Mucosa of rectum (tissue), 2 donors: ENCODE measurements around the gene EPB41L4A.

Experiments
- H3K27ac ChIP-seq, 2 donors: one replicate each; pipeline ENCODE4 v1.7.0; 2013; ENCODE audit warnings: inconsistent platforms in 2 of 2, low read depth in 2 of 2, low read length in 2 of 2
- H3K27me3 ChIP-seq, 2 donors: one replicate each; pipeline ENCODE4 v1.7.0; 2013; ENCODE audit warnings: low read length in 2 of 2; ENCODE audit not compliant: control insufficient read depth in 2 of 2, insufficient read depth in 2 of 2
- H3K36me3 ChIP-seq, 2 donors: one replicate each; pipeline ENCODE4 v1.7.0; 2013; ENCODE audit warnings: low read length in 2 of 2; ENCODE audit not compliant: control insufficient read depth in 2 of 2, insufficient read depth in 2 of 2
- H3K4me1 ChIP-seq, 2 donors: one replicate each; pipeline ENCODE4 v1.7.0; 2013; ENCODE audit warnings: low read length in 2 of 2, mild to moderate bottlenecking in 1 of 2; ENCODE audit not compliant: control insufficient read depth in 2 of 2, insufficient read depth in 2 of 2
- H3K4me3 ChIP-seq, 2 donors: one replicate each; pipeline ENCODE4 v1.7.0; 2013; ENCODE audit warnings: low read length in 2 of 2
- H3K9ac ChIP-seq, 2 donors: one replicate each; pipeline ENCODE4 v1.7.0; 2013; ENCODE audit warnings: low read length in 2 of 2, low read depth in 1 of 2, mild to moderate bottlenecking in 1 of 2
- H3K9me3 ChIP-seq, 2 donors: one replicate each; pipeline ENCODE4 v1.7.0; 2013; ENCODE audit warnings: low read length in 2 of 2; ENCODE audit not compliant: control insufficient read depth in 2 of 2
- donor health status: healthy.
- donor health status: Normal muscosa, but diverticular disease.

The EPB41L4A gene

DNA sequence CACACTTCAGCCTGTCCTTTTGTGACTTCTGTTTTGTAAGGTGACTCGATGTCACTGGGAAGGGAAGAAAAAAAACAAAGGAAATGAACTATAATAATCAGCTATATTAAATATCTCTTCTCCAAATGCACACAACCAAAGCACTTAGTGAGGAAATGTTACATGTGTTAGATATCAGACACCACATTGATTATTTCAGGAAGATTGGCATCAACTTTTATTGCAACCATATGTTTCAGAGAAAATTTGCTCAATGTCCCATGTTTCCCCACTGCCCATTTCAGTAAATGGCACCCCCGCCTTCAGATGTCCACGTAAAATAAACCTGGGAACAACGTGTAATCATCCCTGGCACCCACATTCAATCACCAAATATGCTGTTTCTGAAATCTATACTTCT is 151.8 kb downstream of the EPB41L4A start:
- no peaks in the 10 kb centered on the region for H3K4me1 ChIP-seq
- no peak overlapping the region for H3K9ac ChIP-seq
- no peak overlapping the region for H3K4me3 ChIP-seq
- H3K27me3 ChIP-seq, result no peaks in the 10 kb centered on the region
- peaks cover 0 to 6% of the 10 kb centered on the region in 2 donors for H3K36me3 ChIP-seq
- H3K27ac ChIP-seq, result no peak overlapping the region
- no peaks in the 10 kb centered on the region for H3K9me3 ChIP-seq

DNA sequence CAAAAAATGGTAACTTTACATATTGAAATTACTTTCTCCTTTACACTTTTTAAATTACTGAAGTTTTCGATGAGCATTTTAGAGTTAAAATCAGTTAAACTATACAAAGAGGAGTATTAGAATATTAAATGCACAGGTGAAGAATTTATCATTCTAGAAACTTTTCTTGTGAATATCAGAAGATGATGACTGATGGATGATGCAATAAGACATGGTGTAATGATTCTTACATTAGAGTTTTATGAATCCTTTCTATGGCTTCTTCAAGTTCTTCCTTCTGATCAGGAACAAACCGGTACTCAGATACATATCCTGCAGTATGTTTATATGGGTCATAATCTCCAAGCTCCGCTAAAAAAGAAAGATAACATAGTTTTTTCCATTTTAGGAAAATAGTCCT is 154.4 kb downstream of the EPB41L4A start:
- Histone ChIP-seq H3K9ac (no peak overlapping the region), H3K4me1 (no peaks in the 10 kb centered on the region), H3K27me3 (no peaks in the 10 kb centered on the region), H3K36me3 (peaks cover 0 to 7% of the 10 kb centered on the region in 2 donors), H3K4me3 (no peak overlapping the region), H3K9me3 (no peaks in the 10 kb centered on the region), H3K27ac (no peak overlapping the region)

DNA sequence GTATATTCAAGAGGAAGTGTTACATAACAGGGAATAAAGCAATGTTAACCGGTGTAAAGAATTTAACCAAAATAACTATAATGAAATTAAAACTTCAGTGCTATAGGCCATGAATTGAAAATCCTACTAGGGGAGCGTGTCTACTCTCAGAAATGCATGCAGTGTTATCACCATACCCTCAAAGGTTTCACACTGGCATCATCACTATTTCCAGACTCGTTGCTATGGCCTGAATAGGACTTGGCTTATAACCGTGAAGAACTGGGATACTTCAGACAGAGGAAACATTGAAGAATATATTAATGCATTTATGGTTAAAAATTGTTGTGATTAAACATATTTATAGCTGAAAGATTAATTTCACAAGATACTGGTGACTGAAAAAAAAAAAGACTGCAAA is 154.9 kb downstream of the EPB41L4A start:
- Histone ChIP-seq H3K27ac (no peak overlapping the region), H3K9ac (no peak overlapping the region), H3K4me1 (no peaks in the 10 kb centered on the region), H3K9me3 (no peaks in the 10 kb centered on the region), H3K27me3 (no peaks in the 10 kb centered on the region), H3K36me3 (peaks cover 0 to 7% of the 10 kb centered on the region in 2 donors), H3K4me3 (no peak overlapping the region)

DNA sequence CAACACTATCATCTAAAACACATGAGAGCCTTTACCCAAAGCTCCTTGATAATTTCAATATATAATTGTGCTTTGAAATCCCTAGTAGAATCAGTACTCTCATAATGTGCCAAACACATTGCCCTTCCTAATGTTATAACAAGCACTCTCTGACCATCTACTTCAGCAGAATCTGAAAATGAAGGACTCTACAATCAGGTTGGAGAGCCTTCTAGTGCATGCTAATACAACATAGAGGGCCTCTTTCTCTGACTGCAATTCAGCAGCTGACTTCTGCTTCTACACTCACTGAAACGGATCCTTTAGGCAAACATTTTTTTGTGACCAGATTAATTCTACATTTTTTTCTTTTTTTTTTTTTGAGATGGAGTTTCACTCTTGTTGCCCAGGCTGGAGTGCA is 155.6 kb downstream of the EPB41L4A start:
- H3K9me3 ChIP-seq, result no peaks in the 10 kb centered on the region
- no peaks in the 10 kb centered on the region for H3K27me3 ChIP-seq
- H3K4me1 ChIP-seq, result no peaks in the 10 kb centered on the region
- H3K36me3 ChIP-seq, result peaks cover 0 to 10% of the 10 kb centered on the region in 2 donors
- H3K4me3 ChIP-seq, result no peak overlapping the region
- H3K27ac ChIP-seq, result no peak overlapping the region
- H3K9ac ChIP-seq, result no peak overlapping the region

DNA sequence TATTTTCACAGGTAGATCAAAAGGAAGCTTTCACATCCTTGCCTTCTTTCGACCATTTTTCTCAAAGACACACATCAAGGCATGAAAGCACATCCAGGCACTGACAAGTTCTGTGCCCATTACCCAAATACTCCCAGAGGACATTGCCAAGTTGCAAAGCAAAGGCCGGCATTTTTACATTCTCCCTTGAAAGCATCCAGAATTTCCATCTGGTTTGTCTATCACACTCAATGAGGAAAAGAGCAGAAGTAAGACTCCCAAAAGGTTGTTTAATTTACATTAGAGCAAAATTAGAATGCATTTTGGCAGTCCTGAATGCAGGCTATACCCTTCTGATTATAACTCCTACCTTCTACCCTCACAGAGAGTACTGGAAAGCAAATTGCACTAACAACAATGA is 160.5 kb downstream of the EPB41L4A start:
- no peak overlapping the region for H3K27ac ChIP-seq

DNA sequence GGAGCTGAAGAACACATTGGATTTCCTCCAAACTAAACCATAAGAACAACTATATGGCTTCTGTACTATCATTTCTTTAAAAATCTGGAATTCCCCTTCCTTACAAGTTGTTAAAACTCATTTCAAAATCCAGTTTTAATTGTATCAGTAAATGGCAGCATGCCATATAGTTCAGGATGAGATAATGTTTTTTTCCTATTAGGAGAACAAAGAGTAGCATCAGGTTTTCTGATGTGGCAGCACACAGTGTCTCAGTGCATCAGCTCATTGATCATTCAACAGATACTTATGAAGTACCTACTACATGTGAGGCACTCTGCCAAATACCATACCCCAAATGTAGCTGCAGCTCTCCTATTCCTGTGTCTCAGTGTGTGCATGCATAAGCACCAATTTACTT is 161.1 kb downstream of the EPB41L4A start:
- Histone ChIP-seq H3K9me3 (no peaks in the 10 kb centered on the region), H3K27me3 (no peaks in the 10 kb centered on the region), H3K27ac (no peak overlapping the region)

More for the DNA sequence above, 160.5 kb downstream of the EPB41L4A start:
- Histone ChIP-seq H3K4me3 (no peak overlapping the region), H3K9me3 (no peaks in the 10 kb centered on the region), H3K36me3 (peaks cover 0 to 9% of the 10 kb centered on the region in 2 donors), H3K9ac (no peak overlapping the region), H3K27me3 (no peaks in the 10 kb centered on the region), H3K4me1 (no peaks in the 10 kb centered on the region)

DNA sequence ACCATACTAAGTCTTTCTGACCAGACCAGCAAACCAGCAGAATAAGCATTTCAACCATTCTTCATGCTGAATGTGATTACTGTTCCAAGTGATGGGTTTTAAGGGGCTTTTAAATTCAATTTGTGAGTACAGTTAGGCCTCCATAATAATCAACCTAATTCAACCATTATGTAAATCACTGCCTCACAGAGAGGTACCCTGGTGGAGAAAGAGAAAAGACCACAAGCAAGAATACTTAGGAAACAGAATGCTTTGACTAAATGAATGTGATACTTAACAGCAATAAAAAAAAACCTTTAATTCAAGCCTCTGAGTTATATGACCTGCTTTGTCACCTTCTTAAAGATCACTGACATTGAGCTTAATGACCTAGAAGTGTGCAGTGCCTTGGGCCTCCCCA is 162.1 kb downstream of the EPB41L4A start:
- H3K9me3 ChIP-seq, result no peaks in the 10 kb centered on the region
- H3K4me1 ChIP-seq, result no peaks in the 10 kb centered on the region
- no peak overlapping the region for H3K27ac ChIP-seq
- H3K4me3 ChIP-seq, result no peak overlapping the region
- peaks cover 0 to 6% of the 10 kb centered on the region in 2 donors for H3K36me3 ChIP-seq
- H3K27me3 ChIP-seq, result no peaks in the 10 kb centered on the region
- no peak overlapping the region for H3K9ac ChIP-seq

More for the DNA sequence above, 161.1 kb downstream of the EPB41L4A start:
- no peaks in the 10 kb centered on the region for H3K4me1 ChIP-seq
- H3K9ac ChIP-seq, result no peak overlapping the region
- no peak overlapping the region for H3K4me3 ChIP-seq
- H3K36me3 ChIP-seq, result peaks cover 0 to 9% of the 10 kb centered on the region in 2 donors

DNA sequence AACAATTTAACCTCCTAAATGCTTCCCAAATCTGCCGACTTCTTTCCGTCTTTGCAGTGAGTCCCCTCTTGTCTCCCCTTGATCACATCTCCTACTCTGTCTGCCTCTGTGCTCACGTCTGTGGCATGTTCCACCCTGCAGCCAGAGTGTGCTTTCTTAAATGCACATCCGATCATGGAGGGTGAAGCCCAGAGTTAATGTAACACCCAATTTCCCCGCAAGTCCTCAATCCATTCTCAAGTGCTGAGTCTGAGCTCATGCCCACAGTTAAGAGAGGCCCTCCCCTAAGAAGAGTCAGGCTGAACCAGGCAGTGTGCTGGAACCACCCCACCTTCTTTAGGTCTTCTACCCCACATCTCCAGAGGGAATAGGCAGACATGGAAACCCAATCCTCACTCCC is 164.8 kb downstream of the EPB41L4A start:
- no peak overlapping the region for H3K4me3 ChIP-seq
- H3K27me3 ChIP-seq, result no peaks in the 10 kb centered on the region
- H3K36me3 ChIP-seq, result peaks cover 0 to 6% of the 10 kb centered on the region in 2 donors
- H3K27ac ChIP-seq, result no peak overlapping the region
- no peak overlapping the region for H3K9ac ChIP-seq
- no peaks in the 10 kb centered on the region for H3K4me1 ChIP-seq
- no peaks in the 10 kb centered on the region for H3K9me3 ChIP-seq

DNA sequence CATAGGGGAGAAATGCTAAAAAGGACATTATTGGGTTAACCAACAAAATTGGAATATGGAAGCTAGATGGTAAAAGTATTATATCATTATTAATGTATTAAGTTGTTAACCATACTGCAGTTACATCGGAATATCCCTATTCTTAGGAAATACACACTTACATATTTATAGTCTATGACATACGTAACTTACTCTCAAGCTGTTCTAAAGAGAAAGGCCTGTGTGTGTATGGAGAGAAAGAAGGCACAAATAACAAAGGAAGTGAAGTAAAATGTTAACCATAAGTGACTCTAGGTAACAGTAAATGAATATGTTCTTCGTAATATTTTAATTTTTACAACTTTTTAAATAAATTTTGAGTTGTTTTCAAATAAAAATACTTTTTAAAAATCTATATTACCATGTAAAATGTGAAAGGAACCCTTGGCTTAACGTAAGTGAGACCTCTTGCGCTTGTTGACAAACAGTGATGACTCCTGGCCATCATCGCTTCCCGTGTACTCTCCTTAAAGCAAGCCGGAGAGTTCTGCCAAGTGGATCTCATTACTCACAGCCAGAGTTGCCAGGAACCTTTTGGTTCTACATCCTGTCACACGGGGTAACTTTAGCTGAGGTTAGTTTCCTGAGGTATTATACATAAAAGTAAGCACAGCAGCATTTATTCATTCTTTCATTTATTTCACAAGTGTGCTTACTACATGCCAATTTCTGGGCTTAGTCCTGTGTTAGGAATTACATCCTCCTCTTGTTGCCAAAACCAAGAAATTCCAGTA is 165.4 kb downstream of the EPB41L4A start:
- Histone ChIP-seq H3K4me1 (no peaks in the 10 kb centered on the region), H3K27ac (no peak overlapping the region), H3K4me3 (no peak overlapping the region), H3K36me3 (peaks cover 0 to 3% of the 10 kb centered on the region in 2 donors), H3K9ac (no peak overlapping the region), H3K27me3 (no peaks in the 10 kb centered on the region), H3K9me3 (no peaks in the 10 kb centered on the region)

DNA sequence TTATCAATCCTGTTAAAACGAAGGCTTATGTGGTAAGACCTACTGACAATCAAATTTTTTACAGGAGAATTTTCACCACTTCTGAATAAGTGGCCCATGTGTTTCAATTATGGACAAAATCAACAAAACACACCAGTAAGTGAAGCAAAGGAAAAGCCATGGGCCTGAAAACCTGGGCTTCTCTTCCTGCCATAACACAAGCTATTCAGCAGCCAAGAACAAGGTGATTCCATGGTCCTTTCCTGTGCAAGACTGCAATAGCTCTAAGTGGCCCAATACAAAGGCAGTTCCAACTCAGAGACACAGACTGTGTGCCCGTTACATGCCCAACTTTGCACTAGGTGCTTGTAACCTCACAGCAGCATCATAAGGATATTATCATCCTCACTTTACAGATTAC is 168.5 kb downstream of the EPB41L4A start:
- no peaks in the 10 kb centered on the region for H3K27me3 ChIP-seq
- no peaks in the 10 kb centered on the region for H3K4me1 ChIP-seq
- no peak overlapping the region for H3K9ac ChIP-seq
- H3K9me3 ChIP-seq, result no peaks in the 10 kb centered on the region
- no peak overlapping the region for H3K4me3 ChIP-seq
- no peak overlapping the region for H3K27ac ChIP-seq
- no peaks in the 10 kb centered on the region for H3K36me3 ChIP-seq
